Measurements from ENCODE around the gene SLC2A4RG. TPM values are rescaled to one million over a fixed set of nuclear protein-coding genes. Genes with fewer than 3 reads are reported as not detected.

SLC2A4RG gene
- total and polyA plus RNA-seq, 2 of the 13 experiments (the other 11 are each of a cell fraction or from before 2014, with no cell fraction given): 91.4 to 95.9 TPM

DNA sequence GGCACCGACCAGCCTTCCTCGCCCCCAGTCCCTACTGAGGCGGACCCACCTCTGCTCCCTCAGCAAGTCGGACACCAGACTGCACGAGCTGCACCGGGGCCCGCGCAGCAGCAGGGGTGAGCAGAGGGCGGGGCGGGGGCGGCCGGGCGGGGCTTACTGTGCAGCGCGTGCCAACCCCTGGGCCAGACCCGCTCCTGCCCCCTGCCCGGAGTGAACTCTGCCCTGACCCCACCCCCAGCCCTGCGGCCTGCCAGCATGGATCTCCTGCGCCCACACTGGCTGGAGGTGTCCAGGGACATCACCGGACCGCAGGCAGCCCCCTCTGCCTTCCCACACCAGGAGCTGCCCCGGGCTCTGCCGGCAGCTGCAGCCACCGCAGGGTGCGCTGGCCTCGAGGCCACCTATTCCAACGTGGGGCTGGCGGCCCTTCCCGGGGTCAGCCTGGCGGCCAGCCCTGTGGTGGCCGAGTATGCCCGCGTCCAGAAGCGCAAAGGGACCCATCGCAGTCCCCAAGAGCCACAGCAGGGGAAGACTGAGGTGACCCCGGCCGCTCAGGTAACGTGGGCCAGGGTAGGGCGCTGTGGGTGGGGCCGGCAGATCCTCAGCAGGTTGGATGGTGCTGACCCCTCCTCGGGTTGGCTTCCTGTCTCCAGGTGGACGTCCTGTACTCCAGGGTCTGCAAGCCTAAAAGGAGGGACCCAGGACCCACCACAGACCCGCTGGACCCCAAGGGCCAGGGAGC, 1.5 kb upstream of the SLC2A4RG start (continued):
- TF ChIP-seq PLSCR1 (CRISPR knock-in tag; IDR thresholded peaks at IDR 0.05; ENCODE audit: borderline replicate concordance): 0 out of 2 replicates have a peak, but pooled peaks have one; percentile 70
- TF ChIP-seq, protein P1, sequence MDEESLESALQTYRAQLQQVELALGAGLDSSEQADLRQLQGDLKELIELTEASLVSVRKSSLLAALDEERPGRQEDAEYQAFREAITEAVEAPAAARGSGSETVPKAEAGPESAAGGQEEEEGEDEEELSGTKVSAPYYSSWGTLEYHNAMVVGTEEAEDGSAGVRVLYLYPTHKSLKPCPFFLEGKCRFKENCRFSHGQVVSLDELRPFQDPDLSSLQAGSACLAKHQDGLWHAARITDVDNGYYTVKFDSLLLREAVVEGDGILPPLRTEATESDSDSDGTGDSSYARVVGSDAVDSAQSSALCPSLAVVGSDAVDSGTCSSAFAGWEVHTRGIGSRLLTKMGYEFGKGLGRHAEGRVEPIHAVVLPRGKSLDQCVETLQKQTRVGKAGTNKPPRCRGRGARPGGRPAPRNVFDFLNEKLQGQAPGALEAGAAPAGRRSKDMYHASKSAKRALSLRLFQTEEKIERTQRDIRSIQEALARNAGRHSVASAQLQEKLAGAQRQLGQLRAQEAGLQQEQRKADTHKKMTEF (CRISPR knock-in tag; IDR thresholded peaks at IDR 0.05): peak; percentile 20
- TF ChIP-seq ZNF597 (CRISPR knock-in tag; IDR thresholded peaks at IDR 0.05): 0 out of 2 replicates have a peak, but pooled peaks have one; percentile 91
- 0 out of 2 replicates have a peak, but pooled peaks have one; percentile 14 for TF ChIP-seq RBAK (CRISPR knock-in tag; IDR thresholded peaks at IDR 0.05)
- TF ChIP-seq ZNF264 (CRISPR knock-in tag; IDR thresholded peaks at IDR 0.05): peak; percentile 71
- peak; percentile 95 for TF ChIP-seq CBFB (CRISPR knock-in tag; IDR thresholded peaks at IDR 0.05)
- TF ChIP-seq BHLHE40 (IDR thresholded peaks at IDR 0.05; ENCODE audit: low read length): peak; percentile 75
- no peak; the same call in 1 of the 2 replicates for TF ChIP-seq IRF9 (CRISPR knock-in tag; IDR thresholded peaks at IDR 0.05; ENCODE audit: borderline replicate concordance)
- TF ChIP-seq NFE2L2 (IDR thresholded peaks at IDR 0.05; ENCODE audit: low read length): no peak
- TF ChIP-seq FOSL2 (CRISPR knock-in tag; IDR thresholded peaks at IDR 0.05): peak; percentile 48
- TF ChIP-seq ZNF768 (CRISPR knock-in tag; IDR thresholded peaks at IDR 0.05): peak; percentile 55; the same call in 1 of the 2 replicates
- TF ChIP-seq CAMTA2 (CRISPR knock-in tag; IDR thresholded peaks at IDR 0.05; ENCODE audit: borderline replicate concordance): no peak
- TF ChIP-seq, protein P2, sequence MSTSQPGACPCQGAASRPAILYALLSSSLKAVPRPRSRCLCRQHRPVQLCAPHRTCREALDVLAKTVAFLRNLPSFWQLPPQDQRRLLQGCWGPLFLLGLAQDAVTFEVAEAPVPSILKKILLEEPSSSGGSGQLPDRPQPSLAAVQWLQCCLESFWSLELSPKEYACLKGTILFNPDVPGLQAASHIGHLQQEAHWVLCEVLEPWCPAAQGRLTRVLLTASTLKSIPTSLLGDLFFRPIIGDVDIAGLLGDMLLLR (CRISPR knock-in tag; IDR thresholded peaks at IDR 0.05): 0 out of 2 replicates have a peak, but pooled peaks have one; percentile 65
- peak; percentile 90 for TF ChIP-seq PHF8 (CRISPR knock-in tag; IDR thresholded peaks at IDR 0.05)
- peak; percentile 86 for TF ChIP-seq ZNF138 (CRISPR knock-in tag; IDR thresholded peaks at IDR 0.05; ENCODE audit: low read depth)
- TF ChIP-seq MXI1 (IDR thresholded peaks at IDR 0.05; ENCODE audit: borderline replicate concordance, low read depth, low read length): peak; percentile 88; the same call in 1 of the 3 replicates
- TF ChIP-seq ZSCAN29 (CRISPR knock-in tag; conservative IDR thresholded peaks at IDR 0.05): peak; percentile 87
- peak; percentile 96 for TF ChIP-seq PATZ1 (CRISPR knock-in tag; IDR thresholded peaks at IDR 0.05)
- TF ChIP-seq TEAD2 (CRISPR knock-in tag; IDR thresholded peaks at IDR 0.05): no peak
- TF ChIP-seq, protein P3, sequence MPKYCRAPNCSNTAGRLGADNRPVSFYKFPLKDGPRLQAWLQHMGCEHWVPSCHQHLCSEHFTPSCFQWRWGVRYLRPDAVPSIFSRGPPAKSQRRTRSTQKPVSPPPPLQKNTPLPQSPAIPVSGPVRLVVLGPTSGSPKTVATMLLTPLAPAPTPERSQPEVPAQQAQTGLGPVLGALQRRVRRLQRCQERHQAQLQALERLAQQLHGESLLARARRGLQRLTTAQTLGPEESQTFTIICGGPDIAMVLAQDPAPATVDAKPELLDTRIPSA (CRISPR knock-in tag; IDR thresholded peaks at IDR 0.05; ENCODE audit: borderline replicate concordance): 0 out of 2 replicates have a peak, but pooled peaks have one; percentile 47

Data from HepG2 (cell line).